Measurements from ENCODE around the gene PPFIA3. TPM values are rescaled to one million over a fixed set of nuclear protein-coding genes. Genes with fewer than 3 reads are reported as not detected.

PPFIA3 gene
- total RNA-seq, 1 experiment from 2014 or later, result 56.3 TPM

GRCh38 chr19:49094505-49095482 lies 24.6 kb upstream of the PPFIA3 start:
- no peak for TF ChIP-seq CTCF (conservative IDR thresholded peaks at IDR 0.05; ENCODE audit: low read depth, low read length)
- no peak for TF ChIP-seq EZH2phosphoT487 (IDR thresholded peaks at IDR 0.05; ENCODE audit: borderline replicate concordance, low read length)
- TF ChIP-seq EZH2 (IDR thresholded peaks at IDR 0.05; ENCODE audit: low read length, unreplicated experiment), result no peak
- Histone ChIP-seq H3K27ac (ENCODE audit: low read length) (no peak overlapping the region), H3K4me1 (ENCODE audit: insufficient read depth, low read length) (peaks cover 8% of the 10 kb centered on the region), H2AFZ (ENCODE audit: low read length) (no peak overlapping the region), H3K79me2 (ENCODE audit: low read length) (peaks cover 51% of the 10 kb centered on the region), H3K9me3 (ENCODE audit: low read length) (no peaks in the 10 kb centered on the region), H3K4me3 (ENCODE audit: low read length) (no peak overlapping the region), H3K9ac (ENCODE audit: low read length) (no peak overlapping the region), H3K4me2 (ENCODE audit: low read length) (no peak overlapping the region), H3K27me3 (ENCODE audit: low read length) (no peaks in the 10 kb centered on the region), H3K36me3 (ENCODE audit: low read depth, low read length) (peaks cover 39% of the 10 kb centered on the region), H4K20me1 (ENCODE audit: low read length) (peaks cover 32% of the 10 kb centered on the region), H3K9me2 (replicated peaks; ENCODE audit: low read length) (no peaks in the 10 kb centered on the region), H3F3A (ENCODE audit: low read length, unreplicated experiment) (peaks cover 6% of the 10 kb centered on the region)
- DNase-seq (no peak), ATAC-seq (no peak)
- CTCF ChIA-PET, result interaction anchor here (0.6 kb wide), 1 partner anchor 104 kb away, joined by 3 read pairs; no protein-coding TSS in a partner anchor
- POLR2A ChIA-PET (ENCODE audit: unreplicated experiment), result no interaction called here
- no TSS peak for BruUV-seq (replicated peaks)
- intact Hi-C loops (cut with micrococcal nuclease), result loop anchor here (5.0 kb wide), 1 partner anchor 113 kb away; no protein-coding TSS in a partner anchor

GRCh38 chr19:49097453-49098288 lies 21.7 kb upstream of the PPFIA3 start:
- H3K36me3 ChIP-seq (ENCODE audit: low read depth, low read length), result peaks cover 36% of the 10 kb centered on the region
- no peak overlapping the region for H3K9ac ChIP-seq (ENCODE audit: low read length)
- ATAC-seq, result peak; percentile 98
- H3K4me3 ChIP-seq (ENCODE audit: low read length), result no peak overlapping the region
- H3F3A ChIP-seq (ENCODE audit: low read length, unreplicated experiment), result peaks cover 6% of the 10 kb centered on the region
- ChIA-PET POLR2A (ENCODE audit: unreplicated experiment) (interaction anchor here (0.5 to 0.7 kb wide), 3 partner anchors 42 to 385 kb away, joined by 3 read pairs; no protein-coding TSS in a partner anchor), CTCF (interaction anchor here (0.5 to 1.6 kb wide), 16 partner anchors 9 to 242 kb away, joined by 3 to 16 read pairs (median 4); partner anchors contain the start of genes GYS1, KCNA7, LIN7B and RUVBL2)
- no peaks in the 10 kb centered on the region for H3K9me2 ChIP-seq (replicated peaks; ENCODE audit: low read length)
- H4K20me1 ChIP-seq (ENCODE audit: low read length), result peaks cover 19% of the 10 kb centered on the region
- TF ChIP-seq CTCF (conservative IDR thresholded peaks at IDR 0.05; ENCODE audit: low read depth, low read length), result peak; percentile 94
- no peak for TF ChIP-seq EZH2 (IDR thresholded peaks at IDR 0.05; ENCODE audit: low read length, unreplicated experiment)
- peak overlapping the region; percentile 8; the same call in 1 of the 2 replicates for H3K4me2 ChIP-seq (ENCODE audit: low read length)
- H3K4me1 ChIP-seq (ENCODE audit: insufficient read depth, low read length), result peaks cover 8% of the 10 kb centered on the region
- H2AFZ ChIP-seq (ENCODE audit: low read length), result no peak overlapping the region
- no TSS peak for BruUV-seq (replicated peaks)
- intact Hi-C loops (cut with micrococcal nuclease), result loop anchor here (5.0 kb wide), 1 partner anchor 110 kb away; no protein-coding TSS in a partner anchor
- H3K79me2 ChIP-seq (ENCODE audit: low read length), result peaks cover 32% of the 10 kb centered on the region
- H3K27ac ChIP-seq (ENCODE audit: low read length), result peak overlapping the region; percentile 36
- no peaks in the 10 kb centered on the region for H3K9me3 ChIP-seq (ENCODE audit: low read length)
- no peaks in the 10 kb centered on the region for H3K27me3 ChIP-seq (ENCODE audit: low read length)
- peak; percentile 88 for DNase-seq

Measured in PC-3 (cell line).